OCI-M2 (cell line): ENCODE measurements around the gene SPRED1.

ENCODE experiments used
- DNase-seq: peaks from one replicate; lab custom pipeline; 2025; ENCODE audit not compliant: unreplicated experiment; lab: John Stamatoyannopoulos, UW

Gene SPRED1

GRCh38 chr15:38252481-38253350 is at the start of gene SPRED1:
TSS of gene SPRED1 (plus strand) at chr15:38252836. CDS start at chr15:38253186, 350 bp downstream.
- no peak for DNase-seq

- no peak for DNase-seq
Observed at GRCh38 chr15:38205526-38206272, 46.9 kb upstream of the SPRED1 start.

- no peak for DNase-seq
Observed at GRCh38 chr15:38207621-38208020, 45.0 kb upstream of the SPRED1 start.

- no peak for DNase-seq
Observed at GRCh38 chr15:38208206-38208605, 44.4 kb upstream of the SPRED1 start.

GRCh38 chr15:38208779-38209178 is 43.9 kb upstream of the SPRED1 start:
- no peak for DNase-seq

GRCh38 chr15:38211249-38211648 is 41.4 kb upstream of the SPRED1 start:
- no peak for DNase-seq

- no peak for DNase-seq
Observed at GRCh38 chr15:38211811-38212210, 40.8 kb upstream of the SPRED1 start.

GRCh38 chr15:38212729-38213351 is 39.8 kb upstream of the SPRED1 start:
- DNase-seq: no peak

- DNase-seq: no peak
Observed at GRCh38 chr15:38213356-38213755, 39.3 kb upstream of the SPRED1 start.

GRCh38 chr15:38215707-38216106 is 36.9 kb upstream of the SPRED1 start:
- no peak for DNase-seq

GRCh38 chr15:38216763-38217162 is 35.9 kb upstream of the SPRED1 start:
- DNase-seq: no peak

- DNase-seq: no peak
Observed at GRCh38 chr15:38217191-38217595, 35.4 kb upstream of the SPRED1 start.

- DNase-seq: no peak
Observed at GRCh38 chr15:38217788-38218609, 34.6 kb upstream of the SPRED1 start.

- no peak for DNase-seq
Observed at GRCh38 chr15:38220606-38221273, 31.9 kb upstream of the SPRED1 start.

GRCh38 chr15:38224486-38224885 is 28.1 kb upstream of the SPRED1 start:
- no peak for DNase-seq

- DNase-seq: no peak
Observed at GRCh38 chr15:38225381-38225780, 27.3 kb upstream of the SPRED1 start.

- DNase-seq: no peak
Observed at GRCh38 chr15:38226608-38227266, 25.9 kb upstream of the SPRED1 start.

GRCh38 chr15:38227941-38228340 is 24.7 kb upstream of the SPRED1 start:
- no peak for DNase-seq

GRCh38 chr15:38228618-38229017 is 24.0 kb upstream of the SPRED1 start:
- DNase-seq: no peak
